HG02642 (cell line): Measurements from ENCODE around the gene LCOR.

Experiments
- ATAC-seq: cut with Tn5 transposase; IDR thresholded peaks from one replicate; pipeline ENCODE4 v1.9.1; 2021; ENCODE audit warnings: mild to moderate bottlenecking; ENCODE audit not compliant: unreplicated experiment, poor library complexity

The LCOR gene

GRCh38 chr10:97043563-97043855 lies 211.4 kb downstream of the LCOR start:
- no peak for ATAC-seq
